Kidney (tissue), 14 donors: Measurements from ENCODE around the gene VSIG10. TPM values are rescaled to one million over a fixed set of nuclear protein-coding genes. Genes with fewer than 3 reads are reported as not detected.

Experiments
- DNase-seq, 5 donors: peaks; one replicate each; pipeline ENCODE4 v3.0.0-alpha.2; 2013 to 2020
- FAIRE-seq: peaks from 2 replicates; lab custom pipeline; 2012; peaks lifted over from hg19 to GRCh38; lab: Jason Lieb, UNC
- H3K27ac ChIP-seq, 2 donors: one replicate each; pipeline ENCODE4 v1.7.0; 2013; ENCODE audit warnings: low read depth in 2 of 2, low read length in 2 of 2, inconsistent platforms in 1 of 2
- H3K27me3 ChIP-seq: one replicate; pipeline ENCODE4 v1.7.1; 2013; ENCODE audit warnings: low read length, inconsistent platforms; ENCODE audit not compliant: control insufficient read depth, insufficient read depth
- H3K36me3 ChIP-seq, 3 donors: one replicate each; pipeline versions ENCODE4 v1.7.0 to v1.7.1; 2013; ENCODE audit warnings: low read length in 3 of 3, control low read depth in 1 of 3, inconsistent platforms in 1 of 3; ENCODE audit not compliant: insufficient read depth in 3 of 3, control insufficient read depth in 2 of 3
- H3K4me1 ChIP-seq, 3 donors: one replicate each; pipeline versions ENCODE4 v1.7.0 to v1.7.1; 2013; ENCODE audit warnings: low read length in 3 of 3, inconsistent platforms in 1 of 3, low read depth in 1 of 3; ENCODE audit not compliant: control insufficient read depth in 2 of 3, insufficient read depth in 2 of 3
- H3K4me3 ChIP-seq, 3 donors: one replicate each; pipeline versions ENCODE4 v1.7.0 to v1.8.1; 2013; ENCODE audit warnings: low read length in 3 of 3, control low read depth in 1 of 3, inconsistent platforms in 1 of 3
- H3K9ac ChIP-seq, 3 donors: one replicate each; pipeline versions ENCODE4 v1.7.0 to v1.7.1; 2013; ENCODE audit warnings: low read length in 3 of 3, control low read depth in 1 of 3, inconsistent platforms in 1 of 3
- H3K9me3 ChIP-seq, 3 donors: one replicate each; pipeline versions ENCODE4 v1.7.0 to v1.7.1; 2013; ENCODE audit warnings: low read length in 3 of 3, control low read depth in 1 of 3, inconsistent platforms in 1 of 3; ENCODE audit not compliant: control insufficient read depth in 2 of 3, insufficient read depth in 1 of 3
- intact Hi-C: fragments of 100-400 bp; cut with DNase I; formaldehyde crosslinking; loops from one replicate; pipeline ENCODE4 v1.11.1; 2022
- polyA plus RNA-seq: library from polyadenylated mRNA; stranded (reverse); fragments of 350-450 nt; fragmentation: Illumina TruSeq; extraction: RNeasy Lipid Tissue Mini Kit (QIAGEN cat#74804); gene quantifications from one replicate; pipeline ENCODE4 v1.2.3, GENCODE V29; 2014; ENCODE audit warnings: low read depth, low replicate concordance; ENCODE audit not compliant: insufficient read depth
- total RNA-seq: library from RNA; stranded (reverse); fragmentation: NEBNext Ultra II Directional; extraction: Animal tissue kit (Norgen Biotek cat#: 25700); gene quantifications from one replicate; pipeline ENCODE4 v1.2.1, GENCODE V29; 2021
- TF ChIP-seq, protein P1 (sequence below): IDR thresholded peaks from 3 replicates; pipeline ENCODE4 v1.5.1; 2012; ENCODE audit warnings: mild to moderate bottlenecking, moderate library complexity, borderline replicate concordance; ENCODE audit not compliant: insufficient read depth; ENCODE audit errors: extremely low read depth
- donor health status: control.
- donor health status: control.
- donor health status: control.
- donor health status: control.
- donor health status: control.
- donor health status: DM: yes; HTN: yes; CAD: no.
- donor health status: Normal renal cell carcinoma (clear cell type).

VSIG10 gene
- total and polyA plus RNA-seq, 2 donors from 2014 or later, result 15.8 to 26.1 TPM

DNA sequence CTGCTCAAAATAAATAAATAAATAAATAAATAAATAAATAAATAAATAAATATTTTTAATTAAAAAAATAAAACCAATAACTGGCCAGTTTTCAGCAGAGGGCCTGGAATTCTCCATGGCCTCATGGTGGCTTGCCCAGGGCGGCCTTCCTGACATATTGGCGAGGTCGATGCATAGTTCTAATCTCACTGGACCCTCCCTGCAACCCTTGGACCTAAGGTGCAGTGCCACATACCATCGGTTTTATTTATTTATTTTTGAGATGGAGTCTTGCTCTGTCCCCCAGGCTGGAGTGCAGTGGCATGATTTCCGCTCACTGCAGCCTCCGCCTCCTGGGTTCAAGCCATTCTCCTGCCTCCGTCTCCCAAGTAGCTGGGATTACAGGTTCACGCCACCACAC, 3.9 kb upstream of the VSIG10 start:
- no peak for FAIRE-seq
- intact Hi-C loops, result no loop called here

DNA sequence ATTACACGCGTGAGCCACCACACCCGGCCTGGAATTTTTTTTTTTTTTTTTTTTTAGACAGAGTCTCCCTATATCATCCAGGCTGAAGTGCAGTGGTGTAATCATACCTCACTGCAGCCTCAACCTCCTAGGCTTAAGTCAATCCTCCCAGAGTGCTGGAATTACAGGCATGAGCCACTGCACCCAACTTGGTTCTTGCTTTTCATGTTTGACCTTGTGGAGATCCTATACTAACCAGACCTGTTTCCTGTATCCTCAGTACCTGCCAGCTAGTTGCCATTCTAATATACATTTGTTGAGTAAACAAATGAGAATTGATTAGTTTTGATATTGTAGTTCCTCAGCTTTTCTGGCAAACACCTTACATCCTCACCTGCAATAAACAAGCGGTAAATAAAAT, 3.2 kb upstream of the VSIG10 start:
- FAIRE-seq, result no peak
- intact Hi-C loops, result no loop called here
- H3K9me3 ChIP-seq, result no peaks in the 10 kb centered on the region
- TF ChIP-seq, protein P1, sequence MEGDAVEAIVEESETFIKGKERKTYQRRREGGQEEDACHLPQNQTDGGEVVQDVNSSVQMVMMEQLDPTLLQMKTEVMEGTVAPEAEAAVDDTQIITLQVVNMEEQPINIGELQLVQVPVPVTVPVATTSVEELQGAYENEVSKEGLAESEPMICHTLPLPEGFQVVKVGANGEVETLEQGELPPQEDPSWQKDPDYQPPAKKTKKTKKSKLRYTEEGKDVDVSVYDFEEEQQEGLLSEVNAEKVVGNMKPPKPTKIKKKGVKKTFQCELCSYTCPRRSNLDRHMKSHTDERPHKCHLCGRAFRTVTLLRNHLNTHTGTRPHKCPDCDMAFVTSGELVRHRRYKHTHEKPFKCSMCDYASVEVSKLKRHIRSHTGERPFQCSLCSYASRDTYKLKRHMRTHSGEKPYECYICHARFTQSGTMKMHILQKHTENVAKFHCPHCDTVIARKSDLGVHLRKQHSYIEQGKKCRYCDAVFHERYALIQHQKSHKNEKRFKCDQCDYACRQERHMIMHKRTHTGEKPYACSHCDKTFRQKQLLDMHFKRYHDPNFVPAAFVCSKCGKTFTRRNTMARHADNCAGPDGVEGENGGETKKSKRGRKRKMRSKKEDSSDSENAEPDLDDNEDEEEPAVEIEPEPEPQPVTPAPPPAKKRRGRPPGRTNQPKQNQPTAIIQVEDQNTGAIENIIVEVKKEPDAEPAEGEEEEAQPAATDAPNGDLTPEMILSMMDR, result no peak
- H3K36me3 ChIP-seq, result no peaks in the 10 kb centered on the region
- H3K4me1 ChIP-seq, result peaks cover 0 to 2% (median 0%) of the 10 kb centered on the region in 3 donors
- no peak overlapping the region for H3K9ac ChIP-seq
- no peak for DNase-seq
- no peak overlapping the region for H3K27ac ChIP-seq
- H3K4me3 ChIP-seq, result no peak overlapping the region
- H3K27me3 ChIP-seq, result no peaks in the 10 kb centered on the region

More for the DNA sequence above, 3.9 kb upstream of the VSIG10 start:
- Histone ChIP-seq H3K9me3 (no peaks in the 10 kb centered on the region), H3K27me3 (no peaks in the 10 kb centered on the region), H3K36me3 (no peaks in the 10 kb centered on the region), H3K27ac (no peak overlapping the region), H3K4me3 (no peak overlapping the region), H3K4me1 (peaks cover 0 to 2% (median 0%) of the 10 kb centered on the region in 3 donors), H3K9ac (no peak overlapping the region)
- DNase-seq, result no peak
- TF ChIP-seq, protein P1, result no peak

DNA sequence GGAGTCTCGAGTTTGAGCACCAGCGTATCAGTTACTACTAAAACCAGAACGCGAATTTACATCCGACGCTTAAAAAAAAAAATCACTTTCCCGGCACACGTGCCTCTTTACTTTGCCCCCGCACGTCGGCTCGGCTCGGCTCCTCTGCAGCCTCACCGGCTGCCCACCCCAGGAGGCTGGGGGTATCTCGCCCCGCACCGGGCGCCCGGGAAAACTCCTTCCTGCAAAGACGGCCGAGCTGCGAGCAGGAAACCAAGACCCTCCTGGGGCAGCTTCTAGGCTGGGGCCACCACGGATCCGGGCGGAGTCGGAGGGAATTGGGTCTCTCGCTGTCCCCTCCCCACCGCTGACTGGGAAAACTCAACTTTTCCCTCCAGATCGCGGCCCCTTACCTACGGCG, 610 bp downstream of the VSIG10 start:
- H3K27ac ChIP-seq, result peak overlapping the region; percentile 32 to 59
- no peaks in the 10 kb centered on the region for H3K9me3 ChIP-seq
- H3K36me3 ChIP-seq, result no peaks in the 10 kb centered on the region
- intact Hi-C loops, result no loop called here
- FAIRE-seq, result no peak
- TF ChIP-seq, protein P1, result no peak
- H3K27me3 ChIP-seq, result no peaks in the 10 kb centered on the region
- DNase-seq, result peak; percentile 59 to 82 (median 66)
- H3K4me1 ChIP-seq, result peaks cover 0 to 2% (median 0%) of the 10 kb centered on the region in 3 donors
- H3K4me3 ChIP-seq, result peak overlapping the region; percentile 13 to 76 (median 56)
- peak overlapping the region; percentile 2 to 67 (median 58) for H3K9ac ChIP-seq

DNA sequence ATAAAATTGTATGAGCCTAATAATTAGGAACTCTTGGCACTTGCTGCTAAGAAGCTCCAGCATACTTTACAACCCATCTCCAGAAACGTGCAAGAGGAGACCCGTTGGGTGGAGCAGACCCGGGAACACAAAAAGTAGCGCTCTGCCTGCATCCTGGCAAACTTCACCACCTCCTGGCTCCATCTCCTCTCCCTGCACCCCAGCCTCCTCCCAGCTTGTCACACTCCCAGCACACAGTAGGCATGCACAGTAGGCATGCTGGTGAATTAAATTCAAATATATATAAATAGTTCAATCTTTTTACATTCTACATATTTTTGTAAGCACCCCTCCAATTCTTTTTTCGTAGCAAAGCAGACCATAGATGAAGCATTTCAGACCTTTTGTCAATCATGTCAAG, 1.2 kb downstream of the VSIG10 start:
- TF ChIP-seq, protein P1, result no peak
- H3K36me3 ChIP-seq, result no peaks in the 10 kb centered on the region
- intact Hi-C loops, result no loop called here
- no peak for DNase-seq
- no peaks in the 10 kb centered on the region for H3K27me3 ChIP-seq
- no peak overlapping the region for H3K9ac ChIP-seq
- FAIRE-seq, result no peak
- H3K4me3 ChIP-seq, result peak overlapping the region in 2 of 3 donors; percentile 13 to 76
- H3K27ac ChIP-seq, result no peak overlapping the region
- H3K4me1 ChIP-seq, result peaks cover 0 to 2% (median 0%) of the 10 kb centered on the region in 3 donors
- no peaks in the 10 kb centered on the region for H3K9me3 ChIP-seq
